Measurements from ENCODE around the gene ZDHHC13.
A peak's percentile ranks its signal among the peaks of the same experiment; 100 is the strongest.

ZDHHC13 gene, protein sequence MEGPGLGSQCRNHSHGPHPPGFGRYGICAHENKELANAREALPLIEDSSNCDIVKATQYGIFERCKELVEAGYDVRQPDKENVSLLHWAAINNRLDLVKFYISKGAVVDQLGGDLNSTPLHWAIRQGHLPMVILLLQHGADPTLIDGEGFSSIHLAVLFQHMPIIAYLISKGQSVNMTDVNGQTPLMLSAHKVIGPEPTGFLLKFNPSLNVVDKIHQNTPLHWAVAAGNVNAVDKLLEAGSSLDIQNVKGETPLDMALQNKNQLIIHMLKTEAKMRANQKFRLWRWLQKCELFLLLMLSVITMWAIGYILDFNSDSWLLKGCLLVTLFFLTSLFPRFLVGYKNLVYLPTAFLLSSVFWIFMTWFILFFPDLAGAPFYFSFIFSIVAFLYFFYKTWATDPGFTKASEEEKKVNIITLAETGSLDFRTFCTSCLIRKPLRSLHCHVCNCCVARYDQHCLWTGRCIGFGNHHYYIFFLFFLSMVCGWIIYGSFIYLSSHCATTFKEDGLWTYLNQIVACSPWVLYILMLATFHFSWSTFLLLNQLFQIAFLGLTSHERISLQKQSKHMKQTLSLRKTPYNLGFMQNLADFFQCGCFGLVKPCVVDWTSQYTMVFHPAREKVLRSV

GRCh38 chr11:19116971-19117759, at the start of gene ZDHHC13:
Gene ZDHHC13 (plus strand): TSS chr11:19117168. CDS start chr11:19117250, 82 bp downstream.
- DNase-seq = peak; percentile 65

- peak; percentile 43 for DNase-seq
Measured at GRCh38 chr11:19071255-19071654, 45.7 kb upstream of the ZDHHC13 start.

GRCh38 chr11:19072464-19072863, 44.5 kb upstream of the ZDHHC13 start:
- DNase-seq = no peak

DNA sequence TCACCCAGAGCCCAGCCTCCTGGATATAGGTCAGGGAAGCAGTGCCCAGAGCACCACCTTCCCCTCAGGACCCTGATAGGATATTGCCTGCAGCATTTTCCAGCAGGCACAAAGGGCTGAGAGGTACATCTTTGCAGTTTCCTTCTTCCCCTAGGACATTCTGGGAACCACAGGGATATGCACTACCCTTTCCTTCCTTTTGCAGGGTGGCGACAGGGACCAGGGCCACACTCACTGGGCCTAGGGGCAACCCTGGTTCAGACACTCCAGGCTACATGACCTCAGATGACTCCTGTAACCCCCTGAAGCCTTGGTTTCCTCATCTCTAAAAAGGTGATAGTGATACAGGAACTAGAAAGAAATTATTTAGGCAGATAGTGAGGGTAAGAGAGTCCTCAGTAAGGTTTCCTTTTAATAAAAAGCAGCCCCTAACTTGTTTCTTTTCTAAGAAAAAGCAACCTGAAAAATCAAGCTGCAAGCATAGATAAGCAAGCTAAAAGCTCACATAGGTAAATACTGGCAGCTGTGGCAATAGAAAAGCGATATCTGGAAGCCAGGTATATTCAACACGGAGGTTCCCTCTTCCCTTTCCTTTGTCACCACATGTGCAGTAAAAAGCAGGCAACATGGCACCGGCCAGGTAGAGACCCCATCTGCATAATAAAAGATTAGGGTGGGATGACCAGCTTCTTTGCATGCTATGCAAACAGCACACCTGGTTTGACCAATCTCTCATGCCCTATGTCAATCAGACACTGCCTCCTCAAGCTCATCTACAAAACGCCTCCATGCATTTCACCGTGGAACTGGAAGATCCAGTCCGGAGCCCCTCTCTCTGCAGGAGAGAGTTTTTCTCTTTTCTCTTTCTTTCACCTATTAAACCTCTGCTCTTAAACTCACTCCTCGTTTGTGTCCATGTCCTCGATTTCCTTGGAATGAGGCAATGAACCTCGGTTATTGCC, 43.2 kb upstream of the ZDHHC13 start:
- no peak for DNase-seq

GRCh38 chr11:19075636-19076035, 41.3 kb upstream of the ZDHHC13 start:
- DNase-seq = no peak

- DNase-seq = no peak
Measured at GRCh38 chr11:19076744-19077589, 40.0 kb upstream of the ZDHHC13 start.

GRCh38 chr11:19077965-19078364, 39.0 kb upstream of the ZDHHC13 start:
- DNase-seq = no peak

GRCh38 chr11:19079643-19080440, 37.1 kb upstream of the ZDHHC13 start:
- DNase-seq = no peak

GRCh38 chr11:19080579-19080993, 36.4 kb upstream of the ZDHHC13 start:
- DNase-seq = no peak

- no peak for DNase-seq
Measured at GRCh38 chr11:19083166-19083565, 33.8 kb upstream of the ZDHHC13 start.

- DNase-seq = no peak
Measured at GRCh38 chr11:19084661-19085315, 32.2 kb upstream of the ZDHHC13 start.

GRCh38 chr11:19087658-19088057, 29.3 kb upstream of the ZDHHC13 start:
- DNase-seq = no peak

- no peak for DNase-seq
Measured at GRCh38 chr11:19088791-19089190, 28.2 kb upstream of the ZDHHC13 start.

- DNase-seq = no peak
Measured at GRCh38 chr11:19089421-19089820, 27.5 kb upstream of the ZDHHC13 start.

DNA sequence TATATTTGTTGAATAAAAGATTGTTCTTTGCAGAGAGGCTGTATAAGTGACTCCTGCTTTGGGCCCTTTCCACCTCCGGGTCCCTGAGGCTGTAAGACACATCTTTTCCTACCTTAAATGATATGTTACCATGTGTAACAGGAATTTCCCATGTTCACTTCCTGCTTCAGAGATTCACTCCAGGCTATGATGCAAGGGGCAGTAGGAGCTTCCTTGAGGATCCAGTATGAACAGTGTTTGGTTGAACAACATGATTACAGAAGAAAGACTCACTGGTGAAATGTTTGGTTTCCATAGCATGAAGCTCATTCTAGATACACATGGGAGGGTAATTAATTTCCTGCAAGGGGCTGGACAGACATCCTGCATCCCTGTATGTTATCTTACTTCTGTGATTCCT, 25.6 kb upstream of the ZDHHC13 start:
- no peak for DNase-seq

DNA sequence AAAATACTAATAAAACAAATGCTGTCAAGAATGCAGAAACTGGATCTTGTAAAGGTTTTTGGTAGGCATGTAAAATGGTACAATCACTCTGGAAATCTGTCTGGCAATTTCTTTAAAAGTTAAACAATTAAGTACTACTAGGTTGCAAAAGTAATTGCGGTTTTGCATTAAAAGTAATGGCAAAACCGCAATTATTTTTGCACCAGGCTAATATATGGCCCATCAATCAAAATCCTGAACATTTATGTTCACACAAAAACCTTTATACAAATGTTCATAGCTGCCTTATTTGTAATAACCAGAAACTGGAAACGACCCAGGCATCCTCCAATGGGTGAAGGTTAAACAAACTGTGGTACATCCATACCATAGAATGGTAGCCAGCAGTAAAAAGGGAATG, 24.6 kb upstream of the ZDHHC13 start:
- no peak for DNase-seq

DNA sequence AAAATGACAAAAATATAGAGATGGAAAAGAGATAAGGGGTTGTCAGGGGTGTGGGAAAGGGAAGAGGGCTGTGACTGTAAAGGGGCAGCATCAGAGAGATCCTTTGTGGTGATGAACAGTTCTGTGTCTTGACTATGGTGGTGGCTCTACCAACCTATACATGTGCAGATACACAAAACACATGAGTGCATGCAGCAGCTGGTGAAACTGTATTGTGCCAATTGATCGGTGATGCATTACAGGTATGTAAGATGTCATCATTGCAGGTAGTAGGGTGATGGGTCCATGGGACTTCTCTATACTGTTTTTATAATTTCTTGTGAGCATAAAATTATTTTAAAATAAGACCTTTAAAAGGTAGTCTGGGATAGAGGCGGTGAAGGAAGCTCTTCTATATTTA, 24.1 kb upstream of the ZDHHC13 start:
- no peak for DNase-seq

- DNase-seq = no peak
Measured at GRCh38 chr11:19093976-19094375, 23.0 kb upstream of the ZDHHC13 start.

DNA sequence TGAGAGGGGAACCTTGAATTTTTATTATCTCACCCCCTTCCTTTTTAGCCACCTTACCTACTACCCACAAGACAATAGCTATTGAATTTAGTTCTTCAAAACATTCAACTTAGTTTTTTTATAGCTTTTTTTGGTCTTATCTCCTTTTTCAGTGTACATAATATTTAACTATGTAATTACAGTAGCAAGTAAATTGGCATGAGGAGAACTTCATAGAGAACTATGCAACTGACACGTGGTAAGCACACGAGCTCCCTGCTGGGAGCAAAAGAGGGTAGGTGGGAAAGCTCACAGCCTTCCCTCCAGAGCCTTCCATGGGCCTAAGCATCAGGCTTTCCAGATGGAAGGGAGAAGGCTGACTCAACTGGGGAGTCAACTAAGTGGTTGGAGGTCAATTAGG, 22.1 kb upstream of the ZDHHC13 start:
- no peak for DNase-seq

- no peak for DNase-seq
Measured at GRCh38 chr11:19099093-19099492, 17.9 kb upstream of the ZDHHC13 start.

Measured in NCI-H2081 treated with DMSO at 0.1 percent for 48 hours (cell line).